ENCODE results near the gene LLGL1.

The LLGL1 gene

GRCh38 chr17:18225121-18225641 lies at the start of gene LLGL1:
Gene LLGL1, plus strand, starts transcription at chr17:18225635. Its CDS starts 48 bp downstream, at chr17:18225683.
- peak; percentile 66 for DNase-seq

- no peak for DNase-seq
Observed at GRCh38 chr17:18176176-18176575, 49.3 kb upstream of the LLGL1 start.

- DNase-seq, result no peak
Observed at GRCh38 chr17:18177133-18177532, 48.3 kb upstream of the LLGL1 start.

- no peak for DNase-seq
Observed at GRCh38 chr17:18177722-18178121, 47.7 kb upstream of the LLGL1 start.

- DNase-seq, result no peak
Observed at GRCh38 chr17:18179196-18179595, 46.2 kb upstream of the LLGL1 start.

- DNase-seq, result no peak
Observed at GRCh38 chr17:18179804-18180203, 45.6 kb upstream of the LLGL1 start.

- DNase-seq, result no peak
Observed at GRCh38 chr17:18181358-18181757, 44.1 kb upstream of the LLGL1 start.

GRCh38 chr17:18182110-18182977 lies 43.1 kb upstream of the LLGL1 start:
- no peak for DNase-seq

- DNase-seq, result no peak
Observed at GRCh38 chr17:18182978-18183333, 42.5 kb upstream of the LLGL1 start.

GRCh38 chr17:18183334-18184142 lies 41.9 kb upstream of the LLGL1 start, which contains the start of gene ALKBH5:
Gene ALKBH5, plus strand, starts transcription at chr17:18183828. Its CDS starts 416 bp downstream, at chr17:18184244.
- DNase-seq, result peak; percentile 90

- DNase-seq, result no peak
Observed at GRCh38 chr17:18184143-18185031, 41.0 kb upstream of the LLGL1 start.

GRCh38 chr17:18185391-18185790 lies 40.0 kb upstream of the LLGL1 start:
- no peak for DNase-seq

GRCh38 chr17:18185832-18186626 lies 39.4 kb upstream of the LLGL1 start:
- DNase-seq, result no peak

GRCh38 chr17:18186627-18186982 lies 38.8 kb upstream of the LLGL1 start:
- no peak for DNase-seq

- no peak for DNase-seq
Observed at GRCh38 chr17:18187226-18187625, 38.2 kb upstream of the LLGL1 start.

- DNase-seq, result no peak
Observed at GRCh38 chr17:18187821-18188761, 37.3 kb upstream of the LLGL1 start.

GRCh38 chr17:18190628-18191235 lies 34.7 kb upstream of the LLGL1 start:
- DNase-seq, result no peak

- no peak for DNase-seq
Observed at GRCh38 chr17:18191236-18191667, 34.2 kb upstream of the LLGL1 start.

GRCh38 chr17:18191967-18192366 lies 33.5 kb upstream of the LLGL1 start:
- DNase-seq, result no peak

- DNase-seq, result no peak
Observed at GRCh38 chr17:18194394-18194793, 31.0 kb upstream of the LLGL1 start.
